H1 (cell line): ENCODE results near the gene THADA. TPM values are rescaled to one million over a fixed set of nuclear protein-coding genes. Genes with fewer than 3 reads are reported as not detected.

Experiments used
- CTCF ChIA-PET: fragments of 300-600 bp; sonication (Branson Sonifier 250); formaldehyde crosslinking; loops from one replicate; lab custom pipeline; 2021; ENCODE audit not compliant: partially characterized antibody; lab: Charles Lee
- POLR2A ChIA-PET: fragments of 300-600 bp; sonication (Branson Sonifier 250); formaldehyde crosslinking; loops from one replicate; lab custom pipeline; 2021; ENCODE audit warnings: inconsistent platforms; ENCODE audit not compliant: partially characterized antibody; lab: Charles Lee
- DNase-seq, 2 experiments: peaks; one replicate each; pipeline versions ENCODE4 v3.0.0 to v3.0.0-alpha.2; 2010 to 2022; ENCODE audit warnings: low spot score in 2 of 2, low read depth in 1 of 2, mixed read lengths in 1 of 2
- FAIRE-seq: peaks from 2 replicates; lab custom pipeline; 2011; peaks lifted over from hg19 to GRCh38; lab: Jason Lieb, UNC
- H2AFZ ChIP-seq: 2 replicates; pipeline ENCODE4 v1.8.1; 2012; ENCODE audit warnings: low read length, inconsistent platforms
- H2AK5ac ChIP-seq: 2 replicates; pipeline ENCODE4 v1.6.1; 2013; ENCODE audit warnings: low read depth, low read length
- H2BK120ac ChIP-seq: replicated peaks from 2 replicates; pipeline ENCODE3; 2013; ENCODE audit warnings: low read depth, low read length, inconsistent platforms
- H2BK12ac ChIP-seq: 2 replicates; pipeline ENCODE4 v1.6.1; 2013; ENCODE audit warnings: low read depth, low read length
- H2BK15ac ChIP-seq: 2 replicates; pipeline ENCODE4 v1.6.1; 2013; ENCODE audit warnings: low read length
- H2BK20ac ChIP-seq: 2 replicates; pipeline ENCODE4 v1.6.1; 2013; ENCODE audit warnings: low read length
- H2BK5ac ChIP-seq: 2 replicates; pipeline ENCODE4 v1.6.1; 2013; ENCODE audit warnings: low read depth, low read length
- H3K14ac ChIP-seq: 2 replicates; pipeline ENCODE4 v1.6.1; 2013; ENCODE audit warnings: inconsistent platforms; ENCODE audit not compliant: insufficient read length
- H3K18ac ChIP-seq: 2 replicates; pipeline ENCODE4 v1.6.1; 2013; ENCODE audit warnings: low read length; ENCODE audit errors: extremely low read depth
- H3K23ac ChIP-seq: 2 replicates; pipeline ENCODE4 v1.6.1; 2013; ENCODE audit warnings: inconsistent platforms; ENCODE audit not compliant: insufficient read length
- H3K23me2 ChIP-seq: 2 replicates; pipeline ENCODE4 v1.6.1; 2013; ENCODE audit warnings: low read depth, low read length
- H3K27ac ChIP-seq: 2 replicates; pipeline ENCODE4 v1.6.1; 2011; ENCODE audit warnings: low read depth, low read length, inconsistent platforms
- H3K27me3 ChIP-seq, 4 experiments: replicated peaks in 1 of 4; 1 replicate in 1 of 4; 2 replicates in 3 of 4; pipeline versions ENCODE4 v1.6.1 to v1.8.1; 2011 to 2013; ENCODE audit warnings: low read length in 3 of 4, mild to moderate bottlenecking in 3 of 4, inconsistent platforms in 2 of 4, mixed read lengths in 2 of 4, moderate library complexity in 1 of 4; ENCODE audit not compliant: control insufficient read depth in 3 of 4, insufficient read depth in 3 of 4; ENCODE audit errors: extremely low read depth in 1 of 4
- H3K36me3 ChIP-seq, 4 experiments: 2 replicates each; pipeline versions ENCODE4 v1.6.1 to v1.8.1; 2011 to 2013; ENCODE audit warnings: mild to moderate bottlenecking in 4 of 4, low read length in 3 of 4, moderate library complexity in 2 of 4, control low read depth in 1 of 4, inconsistent platforms in 1 of 4; ENCODE audit not compliant: insufficient read depth in 4 of 4, control insufficient read depth in 2 of 4
- H3K4ac ChIP-seq: replicated peaks from 2 replicates; pipeline ENCODE3; 2013; ENCODE audit warnings: low read length, low read depth, mixed read lengths, inconsistent platforms; ENCODE audit not compliant: insufficient read length
- H3K4me1 ChIP-seq, 4 experiments: replicated peaks in 1 of 4; 1 replicate in 1 of 4; 2 replicates in 3 of 4; pipeline versions ENCODE4 v1.6.1 to v1.8.1; 2011 to 2013; ENCODE audit warnings: low read length in 3 of 4, inconsistent platforms in 2 of 4, mixed read lengths in 1 of 4; ENCODE audit not compliant: insufficient read depth in 4 of 4, control insufficient read depth in 3 of 4
- H3K4me2 ChIP-seq, 2 experiments: 2 replicates each; pipeline versions ENCODE4 v1.6.1 to v1.8.1; 2011 to 2013; ENCODE audit warnings: low read depth in 2 of 2, low read length in 2 of 2, control low read depth in 1 of 2, inconsistent platforms in 1 of 2, mild to moderate bottlenecking in 1 of 2; ENCODE audit not compliant: insufficient read depth in 1 of 2
- H3K4me3 ChIP-seq, 4 experiments: fragments of 200-600, 300-600 bp in 1 of 4; sonication (generic), shearing (Covaris generic), sonication (Bioruptor Twin) in 1 of 4; 2 replicates each; pipeline versions ENCODE4 v1.5.1 to v1.8.1; 2011 to 2016; ENCODE audit warnings: low read length in 4 of 4, low read depth in 3 of 4, control low read depth in 2 of 4, inconsistent platforms in 2 of 4, mild to moderate bottlenecking in 2 of 4, mixed read lengths in 1 of 4, moderate library complexity in 1 of 4; ENCODE audit not compliant: insufficient read depth in 2 of 4; ENCODE audit errors: extremely low read depth in 1 of 4
- H3K56ac ChIP-seq: replicated peaks from 2 replicates; pipeline ENCODE3; 2013; ENCODE audit warnings: low read depth, mild to moderate bottlenecking, mixed read lengths, low read length, inconsistent platforms; ENCODE audit not compliant: insufficient read length
- H3K79me1 ChIP-seq: 2 replicates; pipeline ENCODE4 v1.6.1; 2013; ENCODE audit warnings: low read depth, low read length, control low read depth
- H3K79me2 ChIP-seq, 2 experiments: 2 replicates each; pipeline versions ENCODE4 v1.6.1 to v1.8.1; 2012 to 2013; ENCODE audit warnings: low read length in 2 of 2, mild to moderate bottlenecking in 2 of 2, inconsistent platforms in 1 of 2; ENCODE audit not compliant: insufficient read depth in 2 of 2, control insufficient read depth in 1 of 2
- H3K9ac ChIP-seq, 4 experiments: replicated peaks in 1 of 4; 1 replicate in 1 of 4; 2 replicates in 3 of 4; pipeline versions ENCODE4 v1.6.1 to v1.8.1; 2011 to 2013; ENCODE audit warnings: low read depth in 3 of 4, low read length in 3 of 4, control low read depth in 2 of 4, mild to moderate bottlenecking in 2 of 4, moderate library complexity in 2 of 4, inconsistent platforms in 1 of 4; ENCODE audit errors: extremely low read depth in 1 of 4
- H3K9me3 ChIP-seq, 2 experiments: 2 replicates each; pipeline versions ENCODE4 v1.6.1 to v1.8.1; 2012 to 2013; ENCODE audit warnings: mild to moderate bottlenecking in 2 of 2, moderate library complexity in 2 of 2, control low read depth in 1 of 2, inconsistent platforms in 1 of 2, low read depth in 1 of 2, low read length in 1 of 2, mixed read lengths in 1 of 2; ENCODE audit not compliant: insufficient read depth in 2 of 2
- H4K20me1 ChIP-seq, 2 experiments: replicated peaks in 1 of 2; 2 replicates each; pipeline versions ENCODE3 to v1.8.1; 2011 to 2013; ENCODE audit warnings: inconsistent platforms in 2 of 2, low read length in 2 of 2, mild to moderate bottlenecking in 1 of 2; ENCODE audit not compliant: insufficient read depth in 2 of 2, control insufficient read depth in 1 of 2
- H4K5ac ChIP-seq: 2 replicates; pipeline ENCODE4 v1.6.1; 2013; ENCODE audit warnings: low read length, low read depth, mixed read lengths, inconsistent platforms; ENCODE audit not compliant: insufficient read length
- H4K8ac ChIP-seq: 2 replicates; pipeline ENCODE4 v1.8.0; 2013; ENCODE audit warnings: mild to moderate bottlenecking, moderate library complexity, low read length, inconsistent platforms; ENCODE audit not compliant: insufficient read depth; ENCODE audit errors: extremely low read depth
- H4K91ac ChIP-seq: replicated peaks from 2 replicates; pipeline ENCODE3; 2013; ENCODE audit warnings: low read length, mixed read lengths, inconsistent platforms; ENCODE audit not compliant: insufficient read length
- BACH1 ChIP-seq: IDR thresholded peaks from 2 replicates; pipeline ENCODE4 v1.6.1; 2012; ENCODE audit warnings: low read length, improper control_type of control experiment
- CEBPB ChIP-seq: IDR thresholded peaks from 2 replicates; pipeline ENCODE4 v1.6.1; 2012; ENCODE audit warnings: low read depth, low read length
- RBBP5 ChIP-seq: IDR thresholded peaks from 2 replicates; pipeline ENCODE4 v1.7.1; 2012; ENCODE audit warnings: low read depth, mild to moderate bottlenecking, inconsistent platforms, low read length, moderate library complexity, borderline replicate concordance
- SP2 ChIP-seq: IDR thresholded peaks from 2 replicates; pipeline ENCODE4 v1.6.1; 2012; ENCODE audit warnings: mild to moderate bottlenecking, low read length, inconsistent platforms
- SP4 ChIP-seq: IDR thresholded peaks from 2 replicates; pipeline ENCODE4 v1.6.1; 2012; ENCODE audit warnings: low read length, inconsistent platforms
- WGBS, 2 experiments: shearing (Covaris generic) in 1 of 2; methylation state at CpG; one replicate each; pipeline versions ENCODE4 v1.1.6 to v1.1.7; 2013 to 2015; ENCODE audit warnings: low lambda C conversion rate in 2 of 2, mixed read lengths in 2 of 2, inconsistent platforms in 1 of 2, low coverage in 1 of 2, missing lambda C conversion rate in 1 of 2; ENCODE audit not compliant: insufficient replicate concordance in 2 of 2, insufficient coverage in 1 of 2, insufficient read length in 1 of 2; ENCODE audit errors: extremely low coverage in 1 of 2, missing lambda C conversion rate in 1 of 2; 5-methylcytosine and 5-hydroxymethylcytosine counted together
- polyA plus RNA-seq, 7 experiments: library from polyadenylated mRNA; depleted of rRNA in 3 of 7; stranded (reverse) in 5 of 7; unstranded in 2 of 7; fragments of >200 nt in 5 of 7; fragments of 200-250 nt in 2 of 7; gene quantifications; 1 replicate in 5 of 7; 2 replicates in 1 of 7; 4 replicates in 1 of 7; pipeline versions ENCODE4 v1.2.1 to v1.2.3, GENCODE V29; 2011 to 2013; ENCODE audit warnings: missing spikeins in 2 of 7, mixed read lengths in 2 of 7
- total RNA-seq: library from RNA; stranded (reverse); fragmentation: NEBNext Ultra II Directional; extraction: Animal tissue kit (Norgen Biotek cat#: 25700); gene quantifications from 2 replicates; pipeline ENCODE4 v1.2.1, GENCODE V29; 2021
- TF ChIP-seq, protein P1 (sequence below), 3 experiments: IDR thresholded peaks; 1 replicate in 2 of 3; 2 replicates in 1 of 3; pipeline versions ENCODE4 v1.5.1 to v1.6.1; 2011; ENCODE audit warnings: low read length in 3 of 3, mild to moderate bottlenecking in 3 of 3, inconsistent platforms in 2 of 3, low read depth in 1 of 3, moderate library complexity in 1 of 3; ENCODE audit not compliant: insufficient read depth in 1 of 3; ENCODE audit errors: control extremely low read depth in 1 of 3
- TF ChIP-seq, protein P2 (sequence below): IDR thresholded peaks from 2 replicates; pipeline ENCODE4 v1.6.1; 2012; ENCODE audit warnings: low read length, inconsistent platforms

Gene THADA
- total and polyA plus RNA-seq, 2 of the 8 experiments (the other 6 are each of a cell fraction or from before 2014, with no cell fraction given) = 22.4 to 26.8 TPM

DNA sequence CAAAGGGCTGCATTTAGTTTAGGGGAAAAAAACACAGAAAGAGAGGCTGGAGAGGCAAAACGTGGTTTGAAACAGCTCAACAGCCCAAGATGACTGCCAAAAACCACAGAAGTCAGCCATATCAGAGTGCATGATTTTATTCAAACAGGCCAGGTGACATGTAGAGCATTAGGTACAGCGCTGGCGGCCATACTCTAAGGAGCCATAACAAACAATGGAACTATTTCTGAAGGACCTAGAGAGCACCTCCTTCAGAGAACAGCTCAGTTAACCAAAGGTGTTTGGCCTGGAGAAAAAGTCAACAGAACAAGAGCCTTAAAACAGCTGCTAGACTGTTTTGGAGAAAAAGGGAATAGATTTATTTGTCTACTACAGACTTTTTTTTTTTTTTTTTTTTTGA lies 2.6 kb downstream of the THADA start:
- ChIA-PET CTCF (interaction anchor here (3.0 kb wide), 1 partner anchor 16 kb away, joined by 16 read pairs; no protein-coding TSS in a partner anchor), POLR2A (no interaction called here)
- DNase-seq (no peak), FAIRE-seq (no peak)
- no peak overlapping the region for H2BK120ac ChIP-seq
- no peak overlapping the region for H2BK15ac ChIP-seq
- H4K20me1 ChIP-seq = no peaks in the 10 kb centered on the region
- no peak overlapping the region for H3K56ac ChIP-seq
- peaks cover 6% of the 10 kb centered on the region for H3K23me2 ChIP-seq
- H3K4me1 ChIP-seq = peaks cover 0 to 6% (median 0%) of the 10 kb centered on the region in 4 experiments; a peak in 2 of 7 replicates
- no peak overlapping the region for H3K4me3 ChIP-seq
- no peak overlapping the region for H3K27ac ChIP-seq
- no peak overlapping the region for H3K4ac ChIP-seq
- H3K4me2 ChIP-seq = no peak overlapping the region
- no peak overlapping the region for H3K23ac ChIP-seq
- H2AK5ac ChIP-seq = no peak overlapping the region
- WGBS, 2 experiments = 87% methylated on average over 3 of the region's 3 CpGs; no CpG with 5 or more reads in 1 of the 2 experiments
- H2BK5ac ChIP-seq = no peak overlapping the region
- no peaks in the 10 kb centered on the region for H3K9me3 ChIP-seq
- no peak overlapping the region for H3K9ac ChIP-seq
- no peak overlapping the region for H4K91ac ChIP-seq
- peaks cover 2 to 18% (median 5%) of the 10 kb centered on the region in 4 experiments; a peak in 6 of 8 replicates for H3K36me3 ChIP-seq
- peaks cover 0 to 13% of the 10 kb centered on the region in 2 experiments; a peak in 2 of 4 replicates for H3K79me2 ChIP-seq
- H3K27me3 ChIP-seq = no peaks in the 10 kb centered on the region
- no peak overlapping the region for H4K5ac ChIP-seq
- no peak overlapping the region for H2BK12ac ChIP-seq
- no peak overlapping the region for H2AFZ ChIP-seq
- H4K8ac ChIP-seq = no peak overlapping the region
- H3K18ac ChIP-seq = no peak overlapping the region
- no peak overlapping the region for H2BK20ac ChIP-seq
- H3K79me1 ChIP-seq = no peaks in the 10 kb centered on the region
- no peak overlapping the region for H3K14ac ChIP-seq
- TF ChIP-seq RBBP5 (no peak), SP4 (no peak), SP2 (no peak), CEBPB (no peak), BACH1 (no peak)
- TF ChIP-seq, protein P1, sequence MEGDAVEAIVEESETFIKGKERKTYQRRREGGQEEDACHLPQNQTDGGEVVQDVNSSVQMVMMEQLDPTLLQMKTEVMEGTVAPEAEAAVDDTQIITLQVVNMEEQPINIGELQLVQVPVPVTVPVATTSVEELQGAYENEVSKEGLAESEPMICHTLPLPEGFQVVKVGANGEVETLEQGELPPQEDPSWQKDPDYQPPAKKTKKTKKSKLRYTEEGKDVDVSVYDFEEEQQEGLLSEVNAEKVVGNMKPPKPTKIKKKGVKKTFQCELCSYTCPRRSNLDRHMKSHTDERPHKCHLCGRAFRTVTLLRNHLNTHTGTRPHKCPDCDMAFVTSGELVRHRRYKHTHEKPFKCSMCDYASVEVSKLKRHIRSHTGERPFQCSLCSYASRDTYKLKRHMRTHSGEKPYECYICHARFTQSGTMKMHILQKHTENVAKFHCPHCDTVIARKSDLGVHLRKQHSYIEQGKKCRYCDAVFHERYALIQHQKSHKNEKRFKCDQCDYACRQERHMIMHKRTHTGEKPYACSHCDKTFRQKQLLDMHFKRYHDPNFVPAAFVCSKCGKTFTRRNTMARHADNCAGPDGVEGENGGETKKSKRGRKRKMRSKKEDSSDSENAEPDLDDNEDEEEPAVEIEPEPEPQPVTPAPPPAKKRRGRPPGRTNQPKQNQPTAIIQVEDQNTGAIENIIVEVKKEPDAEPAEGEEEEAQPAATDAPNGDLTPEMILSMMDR (IDR thresholded peaks at IDR 0.05; ENCODE audit: control extremely low read depth in 1 of 3, insufficient read depth in 1 of 3, low read depth in 1 of 3, low read length in 3 of 3) = no peak
- TF ChIP-seq, protein P2, sequence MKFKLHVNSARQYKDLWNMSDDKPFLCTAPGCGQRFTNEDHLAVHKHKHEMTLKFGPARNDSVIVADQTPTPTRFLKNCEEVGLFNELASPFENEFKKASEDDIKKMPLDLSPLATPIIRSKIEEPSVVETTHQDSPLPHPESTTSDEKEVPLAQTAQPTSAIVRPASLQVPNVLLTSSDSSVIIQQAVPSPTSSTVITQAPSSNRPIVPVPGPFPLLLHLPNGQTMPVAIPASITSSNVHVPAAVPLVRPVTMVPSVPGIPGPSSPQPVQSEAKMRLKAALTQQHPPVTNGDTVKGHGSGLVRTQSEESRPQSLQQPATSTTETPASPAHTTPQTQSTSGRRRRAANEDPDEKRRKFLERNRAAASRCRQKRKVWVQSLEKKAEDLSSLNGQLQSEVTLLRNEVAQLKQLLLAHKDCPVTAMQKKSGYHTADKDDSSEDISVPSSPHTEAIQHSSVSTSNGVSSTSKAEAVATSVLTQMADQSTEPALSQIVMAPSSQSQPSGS = no peak
